ENCODE measurements around the gene EDC4.
A peak's percentile ranks its signal among the peaks of the same experiment; 100 is the strongest.

Gene EDC4

DNA sequence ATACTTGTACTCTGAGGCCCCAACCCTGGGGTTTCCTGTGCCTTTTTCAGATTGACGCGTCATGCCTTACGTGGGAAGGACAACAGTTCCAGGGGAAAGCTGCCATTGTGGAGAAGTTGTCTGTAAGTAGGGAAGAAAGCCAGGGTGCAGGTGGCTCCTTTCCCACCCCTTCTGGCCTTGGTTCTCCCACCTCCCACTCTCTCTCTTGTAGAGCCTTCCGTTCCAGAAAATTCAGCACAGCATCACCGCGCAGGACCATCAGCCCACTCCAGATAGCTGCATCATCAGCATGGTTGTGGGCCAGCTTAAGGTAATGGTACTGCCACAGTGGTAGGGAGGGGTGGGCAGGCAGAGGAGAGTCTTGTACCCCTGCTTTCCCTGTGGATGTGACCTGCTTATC is 4.6 kb upstream of the EDC4 start:
- peaks cover 16 to 60% of the 10 kb centered on the region in 2 donors for H3K36me3 ChIP-seq (ENCODE audit: control insufficient read depth in 1 of 2, insufficient read depth in 2 of 2, low read length in 2 of 2)
- peaks cover 0 to 13% of the 10 kb centered on the region in 2 donors for H3K4me1 ChIP-seq (ENCODE audit: control insufficient read depth in 1 of 2, insufficient read depth in 2 of 2, low read length in 2 of 2)
- H3K9me3 ChIP-seq (ENCODE audit: control insufficient read depth in 1 of 2, low read length in 2 of 2) = no peaks in the 10 kb centered on the region
- H3K4me3 ChIP-seq (ENCODE audit: low read depth in 1 of 2, low read length in 2 of 2) = no peak overlapping the region
- H3K27me3 ChIP-seq (ENCODE audit: low read depth, low read length) = no peaks in the 10 kb centered on the region
- no peak overlapping the region for H3K27ac ChIP-seq (ENCODE audit: low read length)

GRCh38 chr16:67869653-67870052 is 3.2 kb upstream of the EDC4 start:
- no peaks in the 10 kb centered on the region for H3K27me3 ChIP-seq (ENCODE audit: low read depth, low read length)
- no peak overlapping the region for H3K27ac ChIP-seq (ENCODE audit: low read length)
- peaks cover 16 to 59% of the 10 kb centered on the region in 2 donors for H3K36me3 ChIP-seq (ENCODE audit: control insufficient read depth in 1 of 2, insufficient read depth in 2 of 2, low read length in 2 of 2)
- H3K9me3 ChIP-seq (ENCODE audit: control insufficient read depth in 1 of 2, low read length in 2 of 2) = no peaks in the 10 kb centered on the region
- H3K4me1 ChIP-seq (ENCODE audit: control insufficient read depth in 1 of 2, insufficient read depth in 2 of 2, low read length in 2 of 2) = peaks cover 10 to 18% of the 10 kb centered on the region in 2 donors
- H3K4me3 ChIP-seq (ENCODE audit: low read depth in 1 of 2, low read length in 2 of 2) = no peak overlapping the region

- Histone ChIP-seq H3K27ac (ENCODE audit: low read length) (no peak overlapping the region), H3K4me1 (ENCODE audit: control insufficient read depth in 1 of 2, insufficient read depth in 2 of 2, low read length in 2 of 2) (peaks cover 15 to 32% of the 10 kb centered on the region in 2 donors), H3K9me3 (ENCODE audit: control insufficient read depth in 1 of 2, low read length in 2 of 2) (no peaks in the 10 kb centered on the region), H3K27me3 (ENCODE audit: low read depth, low read length) (no peaks in the 10 kb centered on the region), H3K4me3 (ENCODE audit: low read depth in 1 of 2, low read length in 2 of 2) (no peak overlapping the region), H3K36me3 (ENCODE audit: control insufficient read depth in 1 of 2, insufficient read depth in 2 of 2, low read length in 2 of 2) (peaks cover 21 to 49% of the 10 kb centered on the region in 2 donors)
Observed at GRCh38 chr16:67871256-67871655, 1.6 kb upstream of the EDC4 start.

DNA sequence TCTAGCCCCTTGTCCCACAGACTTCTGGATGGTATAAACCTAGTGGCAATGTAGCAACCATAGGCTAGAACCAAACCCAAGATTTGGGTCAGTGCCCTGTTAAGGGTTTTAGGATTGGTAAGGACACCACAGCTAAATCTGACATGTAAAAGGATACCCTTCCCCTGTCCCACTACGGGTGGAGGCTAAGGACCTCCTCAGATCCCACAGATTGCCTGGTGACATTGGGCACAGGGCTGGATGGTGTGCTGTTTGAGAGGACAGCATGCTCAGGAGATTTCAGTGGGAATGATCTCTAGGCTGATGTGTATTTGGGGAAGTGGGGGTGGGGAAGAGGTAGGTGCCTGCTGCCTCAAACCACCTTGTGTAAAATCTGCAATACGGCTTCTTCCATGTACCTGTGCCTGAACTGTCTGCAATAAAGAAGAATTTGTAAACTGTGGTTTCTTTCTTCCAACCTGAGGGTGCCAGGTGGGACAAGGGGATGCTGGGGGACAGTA is 671 bp upstream of the EDC4 start:
- peak overlapping the region; percentile 73 to 89 for H3K4me3 ChIP-seq (ENCODE audit: low read depth in 1 of 2, low read length in 2 of 2)
- peak overlapping the region; percentile 49 for H3K27ac ChIP-seq (ENCODE audit: low read length)
- H3K4me1 ChIP-seq (ENCODE audit: control insufficient read depth in 1 of 2, insufficient read depth in 2 of 2, low read length in 2 of 2) = peaks cover 15 to 32% of the 10 kb centered on the region in 2 donors
- no peaks in the 10 kb centered on the region for H3K27me3 ChIP-seq (ENCODE audit: low read depth, low read length)
- no peaks in the 10 kb centered on the region for H3K9me3 ChIP-seq (ENCODE audit: control insufficient read depth in 1 of 2, low read length in 2 of 2)
- H3K36me3 ChIP-seq (ENCODE audit: control insufficient read depth in 1 of 2, insufficient read depth in 2 of 2, low read length in 2 of 2) = peaks cover 28 to 57% of the 10 kb centered on the region in 2 donors

DNA sequence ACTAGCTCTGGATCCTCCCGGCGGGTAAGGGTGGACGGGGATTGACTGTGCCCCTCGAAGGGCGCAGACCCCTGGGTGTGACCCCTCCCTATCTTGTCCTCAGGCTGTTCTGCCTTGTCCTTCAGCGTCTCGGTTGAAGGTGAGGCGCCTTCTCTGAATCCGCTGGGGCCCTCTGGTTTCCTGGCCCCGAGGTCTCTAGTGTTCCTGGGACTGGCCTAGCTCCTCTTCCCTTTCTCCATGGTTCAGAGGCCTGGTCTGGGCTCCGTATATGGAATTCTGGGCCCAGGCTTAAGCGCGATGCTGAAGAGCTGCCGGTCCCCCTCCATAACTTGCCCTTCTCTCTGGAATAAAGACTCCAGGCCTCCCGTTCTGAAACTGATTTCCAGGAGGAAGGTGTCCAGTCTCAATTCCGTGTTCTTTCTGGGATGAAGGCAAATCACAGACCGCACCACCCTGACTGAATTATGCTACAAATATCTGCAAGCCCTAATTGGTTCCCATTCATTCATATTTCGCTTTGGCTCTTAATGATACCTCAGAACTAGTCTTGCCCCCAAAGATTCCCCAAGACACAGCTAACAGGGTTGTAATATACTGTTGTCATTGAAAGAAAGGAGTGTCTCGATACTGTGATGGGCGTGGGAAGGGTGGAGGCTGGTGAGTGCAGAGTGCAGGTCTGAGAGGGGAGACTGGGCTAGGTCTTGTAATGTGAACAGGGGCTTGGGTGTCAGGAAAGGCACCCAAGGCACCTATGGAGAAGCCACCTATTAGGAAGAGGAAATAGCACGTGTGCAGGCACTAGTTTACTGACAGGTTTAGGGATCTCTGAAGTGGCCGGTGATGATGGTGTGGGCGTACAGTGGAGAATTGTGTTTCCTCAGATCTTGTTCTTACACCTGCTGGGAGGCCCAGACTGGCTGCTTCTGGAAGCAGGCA is 851 bp downstream of the EDC4 start:
- Histone ChIP-seq H3K9me3 (ENCODE audit: control insufficient read depth in 1 of 2, low read length in 2 of 2) (no peaks in the 10 kb centered on the region), H3K4me3 (ENCODE audit: low read depth in 1 of 2, low read length in 2 of 2) (peak overlapping the region; percentile 73 to 89), H3K27ac (ENCODE audit: low read length) (peak overlapping the region; percentile 61), H3K4me1 (ENCODE audit: control insufficient read depth in 1 of 2, insufficient read depth in 2 of 2, low read length in 2 of 2) (peaks cover 15 to 32% of the 10 kb centered on the region in 2 donors), H3K36me3 (ENCODE audit: control insufficient read depth in 1 of 2, insufficient read depth in 2 of 2, low read length in 2 of 2) (peaks cover 39 to 57% of the 10 kb centered on the region in 2 donors), H3K27me3 (ENCODE audit: low read depth, low read length) (no peaks in the 10 kb centered on the region)

DNA sequence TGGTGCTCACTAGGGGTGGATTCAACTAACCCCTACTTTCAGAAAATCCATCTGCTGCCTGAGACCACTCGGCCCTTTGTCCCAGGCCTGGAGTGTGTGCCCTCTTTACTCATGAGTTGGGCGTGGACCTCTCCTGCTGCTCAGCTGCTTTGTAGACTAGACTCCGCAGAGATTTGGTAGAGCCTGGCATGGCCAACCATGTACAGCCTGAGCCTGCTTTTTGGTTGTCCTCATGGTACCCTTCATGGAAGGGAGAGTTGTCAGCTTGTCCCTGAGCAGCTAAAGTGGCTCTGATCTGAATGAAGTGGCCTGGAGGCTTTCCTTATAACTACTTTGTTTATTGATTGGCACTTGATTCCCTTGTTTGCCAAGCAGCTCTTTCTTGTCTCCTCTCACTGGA is 1.5 kb downstream of the EDC4 start:
- peak overlapping the region; percentile 73 to 89 for H3K4me3 ChIP-seq (ENCODE audit: low read depth in 1 of 2, low read length in 2 of 2)
- peaks cover 44 to 59% of the 10 kb centered on the region in 2 donors for H3K36me3 ChIP-seq (ENCODE audit: control insufficient read depth in 1 of 2, insufficient read depth in 2 of 2, low read length in 2 of 2)
- no peaks in the 10 kb centered on the region for H3K9me3 ChIP-seq (ENCODE audit: control insufficient read depth in 1 of 2, low read length in 2 of 2)
- H3K4me1 ChIP-seq (ENCODE audit: control insufficient read depth in 1 of 2, insufficient read depth in 2 of 2, low read length in 2 of 2) = peaks cover 15 to 32% of the 10 kb centered on the region in 2 donors
- no peak overlapping the region for H3K27ac ChIP-seq (ENCODE audit: low read length)
- no peaks in the 10 kb centered on the region for H3K27me3 ChIP-seq (ENCODE audit: low read depth, low read length)

- no peaks in the 10 kb centered on the region for H3K27me3 ChIP-seq (ENCODE audit: low read depth, low read length)
- no peak overlapping the region for H3K27ac ChIP-seq (ENCODE audit: low read length)
- no peaks in the 10 kb centered on the region for H3K9me3 ChIP-seq (ENCODE audit: control insufficient read depth in 1 of 2, low read length in 2 of 2)
- H3K4me3 ChIP-seq (ENCODE audit: low read depth in 1 of 2, low read length in 2 of 2) = no peak overlapping the region
- H3K4me1 ChIP-seq (ENCODE audit: control insufficient read depth in 1 of 2, insufficient read depth in 2 of 2, low read length in 2 of 2) = peaks cover 15 to 31% of the 10 kb centered on the region in 2 donors
- peaks cover 60 to 62% of the 10 kb centered on the region in 2 donors for H3K36me3 ChIP-seq (ENCODE audit: control insufficient read depth in 1 of 2, insufficient read depth in 2 of 2, low read length in 2 of 2)
Observed at GRCh38 chr16:67877064-67877463, 4.2 kb downstream of the EDC4 start.

- Histone ChIP-seq H3K4me1 (ENCODE audit: control insufficient read depth in 1 of 2, insufficient read depth in 2 of 2, low read length in 2 of 2) (peaks cover 15 to 25% of the 10 kb centered on the region in 2 donors), H3K4me3 (ENCODE audit: low read depth in 1 of 2, low read length in 2 of 2) (no peak overlapping the region), H3K27ac (ENCODE audit: low read length) (no peak overlapping the region), H3K9me3 (ENCODE audit: control insufficient read depth in 1 of 2, low read length in 2 of 2) (no peaks in the 10 kb centered on the region), H3K27me3 (ENCODE audit: low read depth, low read length) (no peaks in the 10 kb centered on the region), H3K36me3 (ENCODE audit: control insufficient read depth in 1 of 2, insufficient read depth in 2 of 2, low read length in 2 of 2) (peaks cover 71 to 73% of the 10 kb centered on the region in 2 donors)
Observed at GRCh38 chr16:67878232-67878631, 5.4 kb downstream of the EDC4 start.

- H3K27me3 ChIP-seq (ENCODE audit: low read depth, low read length) = no peaks in the 10 kb centered on the region
- H3K4me1 ChIP-seq (ENCODE audit: control insufficient read depth in 1 of 2, insufficient read depth in 2 of 2, low read length in 2 of 2) = peaks cover 13 to 22% of the 10 kb centered on the region in 2 donors
- H3K36me3 ChIP-seq (ENCODE audit: control insufficient read depth in 1 of 2, insufficient read depth in 2 of 2, low read length in 2 of 2) = peaks cover 75 to 80% of the 10 kb centered on the region in 2 donors
Observed at GRCh38 chr16:67878846-67879245, 6.0 kb downstream of the EDC4 start.

DNA sequence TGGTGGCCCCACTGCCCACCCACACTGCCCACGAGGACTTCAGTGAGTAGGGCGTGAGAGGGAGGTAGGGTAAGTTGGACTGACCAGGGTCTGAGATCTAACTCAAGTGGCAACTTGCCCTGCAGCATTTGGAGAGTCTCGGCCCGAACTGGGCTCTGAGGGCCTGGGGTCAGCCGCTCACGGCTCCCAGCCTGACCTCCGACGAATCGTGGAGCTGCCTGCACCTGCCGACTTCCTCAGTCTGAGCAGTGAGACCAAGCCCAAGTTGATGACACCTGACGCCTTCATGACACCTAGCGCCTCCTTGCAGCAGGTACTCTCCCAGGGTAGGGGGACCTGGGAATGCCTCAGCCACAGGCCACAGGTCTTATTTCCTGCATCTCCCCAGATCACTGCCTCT is 6.6 kb downstream of the EDC4 start:
- Histone ChIP-seq H3K36me3 (ENCODE audit: control insufficient read depth in 1 of 2, insufficient read depth in 2 of 2, low read length in 2 of 2) (peaks cover 75 to 86% of the 10 kb centered on the region in 2 donors), H3K27me3 (ENCODE audit: low read depth, low read length) (no peaks in the 10 kb centered on the region), H3K4me1 (ENCODE audit: control insufficient read depth in 1 of 2, insufficient read depth in 2 of 2, low read length in 2 of 2) (peaks cover 7 to 22% of the 10 kb centered on the region in 2 donors), H3K27ac (ENCODE audit: low read length) (no peak overlapping the region), H3K9me3 (ENCODE audit: control insufficient read depth in 1 of 2, low read length in 2 of 2) (no peaks in the 10 kb centered on the region), H3K4me3 (ENCODE audit: low read depth in 1 of 2, low read length in 2 of 2) (no peak overlapping the region)

More at GRCh38 chr16:67878846-67879245, 6.0 kb downstream of the EDC4 start:
- no peak overlapping the region for H3K4me3 ChIP-seq (ENCODE audit: low read depth in 1 of 2, low read length in 2 of 2)
- no peaks in the 10 kb centered on the region for H3K9me3 ChIP-seq (ENCODE audit: control insufficient read depth in 1 of 2, low read length in 2 of 2)
- H3K27ac ChIP-seq (ENCODE audit: low read length) = no peak overlapping the region

DNA sequence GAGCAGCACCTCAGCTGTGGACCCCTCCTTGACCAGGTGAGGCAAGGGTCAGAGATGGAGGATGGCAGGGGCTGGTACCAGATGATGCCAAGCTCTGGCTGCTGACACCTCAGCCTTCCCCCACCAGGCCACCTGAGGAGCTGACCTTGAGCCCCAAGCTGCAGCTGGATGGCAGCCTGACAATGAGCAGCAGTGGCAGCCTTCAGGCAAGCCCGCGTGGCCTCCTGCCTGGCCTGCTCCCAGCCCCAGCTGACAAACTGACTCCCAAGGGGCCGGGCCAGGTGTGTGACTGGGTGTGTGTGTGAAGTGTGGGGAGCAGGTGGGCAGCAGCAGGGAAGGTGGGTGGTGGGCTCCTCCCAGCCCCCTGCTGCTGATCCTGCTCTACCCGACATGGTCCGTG is 7.1 kb downstream of the EDC4 start:
- H3K36me3 ChIP-seq (ENCODE audit: control insufficient read depth in 1 of 2, insufficient read depth in 2 of 2, low read length in 2 of 2) = peaks cover 75 to 86% of the 10 kb centered on the region in 2 donors

More for the DNA sequence above, 7.1 kb downstream of the EDC4 start:
- no peak overlapping the region for H3K4me3 ChIP-seq (ENCODE audit: low read depth in 1 of 2, low read length in 2 of 2)
- H3K9me3 ChIP-seq (ENCODE audit: control insufficient read depth in 1 of 2, low read length in 2 of 2) = no peaks in the 10 kb centered on the region
- peaks cover 6 to 22% of the 10 kb centered on the region in 2 donors for H3K4me1 ChIP-seq (ENCODE audit: control insufficient read depth in 1 of 2, insufficient read depth in 2 of 2, low read length in 2 of 2)
- H3K27me3 ChIP-seq (ENCODE audit: low read depth, low read length) = no peaks in the 10 kb centered on the region
- no peak overlapping the region for H3K27ac ChIP-seq (ENCODE audit: low read length)
